DMS53 (cell line): Measurements from ENCODE around the gene AGBL4.

ENCODE experiments used
- DNase-seq: peaks from one replicate; lab custom pipeline; 2025; lab: John Stamatoyannopoulos, UW

The AGBL4 gene

GRCh38 chr1:48940962-48941732 is 1082.6 kb downstream of the AGBL4 start:
- peak; percentile 31 for DNase-seq

GRCh38 chr1:48940354-48940753 is 1083.4 kb downstream of the AGBL4 start:
- DNase-seq = no peak

GRCh38 chr1:48939828-48940227 is 1083.9 kb downstream of the AGBL4 start:
- no peak for DNase-seq

- no peak for DNase-seq
Measured at GRCh38 chr1:48939042-48939441, 1084.7 kb downstream of the AGBL4 start.

- peak; percentile 16 for DNase-seq
Measured at GRCh38 chr1:48937732-48938131, 1086.0 kb downstream of the AGBL4 start.

- no peak for DNase-seq
Measured at GRCh38 chr1:48936436-48936835, 1087.3 kb downstream of the AGBL4 start.

- no peak for DNase-seq
Measured at GRCh38 chr1:48932366-48932765, 1091.4 kb downstream of the AGBL4 start.

GRCh38 chr1:48931506-48932192 is 1092.1 kb downstream of the AGBL4 start:
- DNase-seq = peak; percentile 89

- no peak for DNase-seq
Measured at GRCh38 chr1:48930011-48930410, 1093.7 kb downstream of the AGBL4 start.

GRCh38 chr1:48924099-48924498 is 1099.7 kb downstream of the AGBL4 start:
- no peak for DNase-seq

- no peak for DNase-seq
Measured at GRCh38 chr1:48923116-48923515, 1100.6 kb downstream of the AGBL4 start.

GRCh38 chr1:48920851-48921250 is 1102.9 kb downstream of the AGBL4 start:
- no peak for DNase-seq

GRCh38 chr1:48917901-48918603 is 1105.7 kb downstream of the AGBL4 start:
- DNase-seq = peak; percentile 97

- DNase-seq = no peak
Measured at GRCh38 chr1:48917070-48917454, 1106.7 kb downstream of the AGBL4 start.

- DNase-seq = peak; percentile 90
Measured at GRCh38 chr1:48916130-48917069, 1107.4 kb downstream of the AGBL4 start.

- DNase-seq = no peak
Measured at GRCh38 chr1:48908606-48909005, 1115.1 kb downstream of the AGBL4 start.

- DNase-seq = no peak
Measured at GRCh38 chr1:48906729-48907128, 1117.0 kb downstream of the AGBL4 start.

- DNase-seq = no peak
Measured at GRCh38 chr1:48906164-48906563, 1117.6 kb downstream of the AGBL4 start.

- DNase-seq = peak; percentile 26
Measured at GRCh38 chr1:48903291-48903690, 1120.5 kb downstream of the AGBL4 start.

- no peak for DNase-seq
Measured at GRCh38 chr1:48898894-48899293, 1124.9 kb downstream of the AGBL4 start.

- no peak for DNase-seq
Measured at GRCh38 chr1:48889615-48890014, 1134.1 kb downstream of the AGBL4 start.

GRCh38 chr1:48889082-48889481 is 1134.7 kb downstream of the AGBL4 start:
- no peak for DNase-seq
